IPS DF 6.9 (cell line): ENCODE results near the gene CWF19L2.

Experiments
- DNase-seq: peaks from one replicate; pipeline ENCODE4 v3.0.0-alpha.2; 2013; ENCODE audit warnings: low read depth, low spot score
- H3K27ac ChIP-seq: one replicate; pipeline ENCODE4 v1.5.1; 2013; ENCODE audit warnings: low read length, control low read depth
- H3K27me3 ChIP-seq: 2 replicates; pipeline ENCODE4 v1.6.1; 2013; ENCODE audit warnings: mild to moderate bottlenecking, low read length; ENCODE audit not compliant: control insufficient read depth, insufficient read depth
- H3K36me3 ChIP-seq: 2 replicates; pipeline ENCODE4 v1.6.1; 2013; ENCODE audit warnings: low read length; ENCODE audit not compliant: control insufficient read depth, insufficient read depth
- H3K4me1 ChIP-seq: 2 replicates; pipeline ENCODE4 v1.6.1; 2013; ENCODE audit warnings: low read length; ENCODE audit not compliant: control insufficient read depth, insufficient read depth
- H3K4me3 ChIP-seq: 2 replicates; pipeline ENCODE4 v1.5.1; 2013; ENCODE audit warnings: mild to moderate bottlenecking, low read length
- H3K9me3 ChIP-seq: 2 replicates; pipeline ENCODE4 v1.6.1; 2013; ENCODE audit warnings: low read length, inconsistent platforms; ENCODE audit not compliant: control insufficient read depth, insufficient read depth
- WGBS: extraction: QIAGEN DNeasy Blood & Tissue Kit; methylation state at CpG from one replicate; pipeline ENCODE4 v1.1.7; 2013; ENCODE audit warnings: mixed read lengths, missing lambda C conversion rate; ENCODE audit not compliant: insufficient read length, insufficient coverage; 5-methylcytosine and 5-hydroxymethylcytosine counted together

The CWF19L2 gene

DNA sequence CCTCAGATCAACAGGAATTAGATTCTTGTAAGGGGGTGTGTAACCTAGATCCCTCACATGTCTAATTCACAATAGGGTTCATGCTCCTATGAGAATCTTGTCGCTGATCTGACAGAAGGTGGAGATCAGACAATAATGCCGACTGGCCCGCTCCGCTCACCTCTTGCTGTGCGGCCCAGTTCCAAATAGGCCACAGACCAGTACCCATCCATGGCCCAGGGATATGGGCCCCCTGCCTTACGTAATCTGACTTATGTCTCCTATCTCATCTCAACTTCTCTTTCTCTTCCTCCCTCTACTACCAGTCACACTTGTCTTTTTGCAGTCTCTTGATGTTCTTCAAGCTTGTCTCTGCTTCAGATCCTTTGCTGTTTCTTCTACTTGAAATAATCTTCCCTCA, 70.0 kb downstream of the CWF19L2 start:
- no peaks in the 10 kb centered on the region for H3K36me3 ChIP-seq
- H3K9me3 ChIP-seq, result no peaks in the 10 kb centered on the region
- no peak overlapping the region for H3K4me3 ChIP-seq
- no peak overlapping the region for H3K27ac ChIP-seq
- WGBS, result no CpG with 5 or more reads among the region's 6 CpGs
- no peaks in the 10 kb centered on the region for H3K4me1 ChIP-seq
- no peak for DNase-seq
- no peaks in the 10 kb centered on the region for H3K27me3 ChIP-seq

GRCh38 chr11:107385361-107385981, 72.2 kb downstream of the CWF19L2 start:
- Histone ChIP-seq H3K27ac (no peak overlapping the region), H3K27me3 (no peaks in the 10 kb centered on the region), H3K4me3 (no peak overlapping the region), H3K9me3 (no peaks in the 10 kb centered on the region), H3K36me3 (no peaks in the 10 kb centered on the region), H3K4me1 (no peaks in the 10 kb centered on the region)
- WGBS, result no CpG with 5 or more reads among the region's 3 CpGs
- DNase-seq, result no peak

DNA sequence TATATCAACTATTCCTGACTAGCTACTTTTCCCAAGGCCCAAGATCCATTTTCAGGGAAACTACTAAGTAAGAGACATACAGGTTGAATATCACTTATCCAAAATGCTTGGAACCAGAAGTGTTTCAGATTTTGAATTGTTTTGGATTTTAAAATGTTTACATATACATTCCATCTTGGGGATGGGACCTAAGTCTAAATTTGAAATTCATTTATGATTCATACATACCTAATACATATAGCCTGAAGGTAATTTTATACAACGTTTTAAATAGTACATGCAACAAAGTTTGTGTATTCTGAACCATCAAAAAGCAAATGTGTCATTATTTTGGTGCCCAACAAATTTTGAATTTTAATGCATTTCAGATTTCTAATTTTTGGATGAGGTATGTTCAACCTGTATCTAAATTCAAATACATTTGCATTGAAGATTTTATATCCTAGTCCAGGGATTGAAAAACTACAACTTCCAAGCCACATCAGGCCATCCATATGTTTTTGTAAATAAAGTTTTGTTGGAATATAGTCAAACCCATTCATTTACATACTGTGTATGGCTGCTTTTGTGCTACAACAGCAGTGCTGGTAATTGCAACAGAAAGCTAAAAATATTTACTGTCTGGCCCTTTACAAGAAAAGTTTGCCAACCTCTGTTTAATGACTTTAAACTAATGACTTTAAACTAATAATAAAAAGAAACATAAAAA, 73.3 kb downstream of the CWF19L2 start:
- no CpG with 5 or more reads among the region's 1 CpG for WGBS
- no peaks in the 10 kb centered on the region for H3K9me3 ChIP-seq
- no peak for DNase-seq
- no peak overlapping the region for H3K27ac ChIP-seq
- no peak overlapping the region for H3K4me3 ChIP-seq
- H3K36me3 ChIP-seq, result no peaks in the 10 kb centered on the region
- H3K27me3 ChIP-seq, result no peaks in the 10 kb centered on the region
- H3K4me1 ChIP-seq, result no peaks in the 10 kb centered on the region

DNA sequence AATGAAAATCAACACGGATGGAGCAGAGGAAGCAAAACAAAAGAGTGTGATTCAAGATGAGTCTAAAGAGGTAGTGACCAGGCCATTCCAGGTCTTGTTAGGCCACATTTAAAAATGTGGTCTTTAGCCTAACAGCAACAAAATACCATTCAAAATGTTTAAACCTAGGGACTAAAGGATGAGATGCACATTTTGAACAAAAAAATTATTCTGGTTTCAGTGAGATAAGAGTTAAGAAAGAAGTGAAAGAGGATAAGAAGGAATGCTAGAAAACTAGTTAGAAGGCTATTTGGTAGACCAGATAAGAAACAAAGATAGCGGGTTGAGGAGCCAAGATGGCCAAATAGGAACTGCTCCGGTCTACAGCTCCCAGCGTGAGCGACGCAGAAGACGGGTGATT, 85.2 kb downstream of the CWF19L2 start:
- no peaks in the 10 kb centered on the region for H3K4me1 ChIP-seq
- DNase-seq, result no peak
- H3K9me3 ChIP-seq, result no peaks in the 10 kb centered on the region
- no peak overlapping the region for H3K4me3 ChIP-seq
- H3K27me3 ChIP-seq, result no peaks in the 10 kb centered on the region
- no peaks in the 10 kb centered on the region for H3K36me3 ChIP-seq
- no CpG with 5 or more reads among the region's 7 CpGs for WGBS
- H3K27ac ChIP-seq, result no peak overlapping the region

GRCh38 chr11:107370390-107370789, 87.2 kb downstream of the CWF19L2 start:
- Histone ChIP-seq H3K27me3 (no peaks in the 10 kb centered on the region), H3K36me3 (no peaks in the 10 kb centered on the region), H3K9me3 (no peaks in the 10 kb centered on the region), H3K4me3 (no peak overlapping the region), H3K4me1 (no peaks in the 10 kb centered on the region), H3K27ac (no peak overlapping the region)
- no peak for DNase-seq
- no CpG with 5 or more reads among the region's 1 CpG for WGBS

DNA sequence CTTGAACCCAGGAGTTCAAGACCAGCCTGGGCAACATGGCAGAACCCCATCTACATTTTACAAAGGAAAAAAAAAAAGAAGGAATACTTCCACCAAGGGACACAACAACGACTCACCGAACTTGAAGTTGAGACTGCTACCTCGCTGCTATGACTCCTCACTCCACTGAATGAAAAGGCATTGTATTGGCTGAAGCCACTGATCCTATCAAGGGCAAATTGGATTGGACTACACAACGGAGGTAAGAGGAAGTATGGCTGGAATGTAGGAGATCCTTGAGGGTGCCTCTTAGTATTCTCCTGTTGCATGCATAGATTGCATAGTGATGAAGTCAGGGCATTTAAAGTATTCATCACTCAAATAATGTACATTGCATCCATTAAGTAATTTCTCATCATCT, 97.9 kb downstream of the CWF19L2 start:
- Histone ChIP-seq H3K4me1 (no peaks in the 10 kb centered on the region), H3K36me3 (no peaks in the 10 kb centered on the region), H3K9me3 (no peaks in the 10 kb centered on the region), H3K27me3 (no peaks in the 10 kb centered on the region), H3K4me3 (no peak overlapping the region), H3K27ac (no peak overlapping the region)
- no peak for DNase-seq
- no CpG with 5 or more reads among the region's 4 CpGs for WGBS

- Histone ChIP-seq H3K4me1 (no peaks in the 10 kb centered on the region), H3K27ac (no peak overlapping the region), H3K36me3 (no peaks in the 10 kb centered on the region), H3K9me3 (no peaks in the 10 kb centered on the region), H3K4me3 (no peak overlapping the region), H3K27me3 (no peaks in the 10 kb centered on the region)
- no CpG with 5 or more reads among the region's 1 CpG for WGBS
- DNase-seq, result no peak
Measured at GRCh38 chr11:107357877-107358276, 99.7 kb downstream of the CWF19L2 start.

DNA sequence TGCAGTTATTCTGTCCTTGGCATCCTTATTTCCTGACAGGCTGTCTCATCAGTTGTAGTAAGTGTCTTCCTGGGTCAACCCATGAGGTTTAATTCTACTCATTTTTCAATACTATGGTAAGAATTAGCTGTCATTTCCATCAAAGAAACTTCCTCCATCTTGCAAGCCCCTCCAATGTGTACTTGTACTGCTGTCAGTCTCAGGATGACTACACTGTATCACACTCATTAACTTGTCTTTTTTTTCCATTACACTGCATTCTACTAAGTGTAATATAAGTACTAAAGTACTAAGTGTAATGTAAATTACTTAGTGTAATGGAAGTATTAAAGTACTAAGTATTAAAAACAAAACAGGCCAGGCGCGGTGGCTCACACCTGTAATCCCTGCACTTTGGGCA, 102.8 kb downstream of the CWF19L2 start:
- H3K27ac ChIP-seq, result no peak overlapping the region
- H3K36me3 ChIP-seq, result no peaks in the 10 kb centered on the region
- H3K9me3 ChIP-seq, result no peaks in the 10 kb centered on the region
- no peaks in the 10 kb centered on the region for H3K4me1 ChIP-seq
- WGBS, result no CpG with 5 or more reads among the region's 2 CpGs
- no peak for DNase-seq
- H3K4me3 ChIP-seq, result no peak overlapping the region
- no peaks in the 10 kb centered on the region for H3K27me3 ChIP-seq

GRCh38 chr11:107337917-107338316, 119.7 kb downstream of the CWF19L2 start:
- no peaks in the 10 kb centered on the region for H3K27me3 ChIP-seq
- H3K27ac ChIP-seq, result no peak overlapping the region
- H3K9me3 ChIP-seq, result no peaks in the 10 kb centered on the region
- no CpG with 5 or more reads among the region's 2 CpGs for WGBS
- no peak overlapping the region for H3K4me3 ChIP-seq
- H3K4me1 ChIP-seq, result no peaks in the 10 kb centered on the region
- H3K36me3 ChIP-seq, result no peaks in the 10 kb centered on the region
- no peak for DNase-seq

DNA sequence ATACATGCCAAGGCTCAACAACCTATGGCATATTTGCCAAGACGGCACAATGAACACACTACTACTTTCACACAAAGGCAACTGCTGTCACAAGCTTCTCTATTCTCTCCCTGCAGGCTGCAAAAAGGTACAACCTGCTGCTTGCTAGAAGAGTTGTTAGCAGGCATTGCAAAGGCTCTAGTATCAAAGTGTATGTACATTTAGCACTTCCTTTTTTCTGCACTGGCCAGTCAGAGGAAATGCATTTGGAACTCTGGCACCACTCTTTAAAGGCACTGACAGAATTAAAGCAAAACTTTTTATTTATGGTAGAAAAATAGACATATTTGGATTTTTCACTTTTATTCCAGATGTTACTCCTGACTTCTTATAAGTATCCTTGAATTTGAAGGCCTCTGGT, 125.9 kb downstream of the CWF19L2 start:
- no peak overlapping the region for H3K27ac ChIP-seq
- H3K36me3 ChIP-seq, result no peaks in the 10 kb centered on the region
- no peaks in the 10 kb centered on the region for H3K9me3 ChIP-seq
- no CpG with 5 or more reads among the region's 1 CpG for WGBS
- no peaks in the 10 kb centered on the region for H3K4me1 ChIP-seq
- H3K4me3 ChIP-seq, result no peak overlapping the region
- DNase-seq, result no peak
- no peaks in the 10 kb centered on the region for H3K27me3 ChIP-seq

- Histone ChIP-seq H3K36me3 (no peaks in the 10 kb centered on the region), H3K9me3 (no peaks in the 10 kb centered on the region), H3K27me3 (no peaks in the 10 kb centered on the region), H3K4me3 (no peak overlapping the region), H3K4me1 (no peaks in the 10 kb centered on the region), H3K27ac (no peak overlapping the region)
- no peak for DNase-seq
- WGBS, result no CpG with 5 or more reads among the region's 3 CpGs
Measured at GRCh38 chr11:107329164-107329563, 128.5 kb downstream of the CWF19L2 start.
